K562 (cell line): ENCODE measurements around the gene FPGS. TPM values are rescaled to one million over a fixed set of nuclear protein-coding genes. Genes with fewer than 3 reads are reported as not detected.

Experiments used
- CXXC5 ChIP-seq: fragments of 250-450 bp; sonication (Bioruptor Pico); IDR thresholded peaks from 2 replicates; pipeline ENCODE4 v1.8.0; 2022; ENCODE audit warnings: inconsistent platforms, mild to moderate bottlenecking, moderate library complexity
- ELF4 ChIP-seq: fragments of 450-650 bp; formaldehyde crosslinking; IDR thresholded peaks from 2 replicates; pipeline ENCODE4 v1.4.0; 2022; ENCODE audit warnings: missing genetic modification characterization
- GABPB2 ChIP-seq: fragments of 250-450 bp; sonication (Bioruptor Pico); conservative IDR thresholded peaks from 2 replicates; pipeline ENCODE4 v1.5.1; 2021; ENCODE audit warnings: mild to moderate bottlenecking
- L3MBTL2 ChIP-seq: fragments of 450-650 bp; IDR thresholded peaks from 2 replicates; pipeline ENCODE4 v1.6.1; 2016; ENCODE audit warnings: mild to moderate bottlenecking, moderate library complexity
- LEF1 ChIP-seq: fragments of 450-650 bp; IDR thresholded peaks from 2 replicates; pipeline ENCODE4 v1.6.1; 2016; ENCODE audit warnings: mild to moderate bottlenecking
- MAFG ChIP-seq: fragments of 450-650 bp; conservative IDR thresholded peaks from 2 replicates; pipeline ENCODE4 v1.6.1; 2016; ENCODE audit warnings: missing genetic modification characterization, missing compliant biosample characterization
- MCM2 ChIP-seq: fragments of 450-650 bp; IDR thresholded peaks from 2 replicates; pipeline ENCODE4 v1.6.1; 2017; ENCODE audit warnings: low read depth, mild to moderate bottlenecking
- MECOM ChIP-seq: fragments of 250-450 bp; sonication (Bioruptor Pico); IDR thresholded peaks from 2 replicates; pipeline ENCODE4 v1.8.0; 2022; ENCODE audit warnings: inconsistent platforms
- MTA1 ChIP-seq: fragments of 450-650 bp; IDR thresholded peaks from 2 replicates; pipeline ENCODE4 v1.6.1; 2017; ENCODE audit warnings: borderline replicate concordance
- NFE2L1 ChIP-seq: fragments of 450-650 bp; IDR thresholded peaks from 2 replicates; pipeline ENCODE4 v1.6.1; 2016; ENCODE audit warnings: missing genetic modification characterization, low read depth, mild to moderate bottlenecking, missing compliant biosample characterization, moderate library complexity, borderline replicate concordance
- NRF1 ChIP-seq, 2 experiments: fragments of 450-650 bp; IDR thresholded peaks in 1 of 2; conservative IDR thresholded peaks in 1 of 2; 2 replicates each; pipeline ENCODE4 v1.6.1; 2014; ENCODE audit warnings: mild to moderate bottlenecking in 2 of 2
- POLR2A ChIP-seq: fragments of 450-650 bp; conservative IDR thresholded peaks from 2 replicates; pipeline ENCODE4 v1.6.1; 2016
- RB1 ChIP-seq: fragments of 450-650 bp; IDR thresholded peaks from 2 replicates; pipeline ENCODE4 v1.6.1; 2017; ENCODE audit warnings: low read depth, mild to moderate bottlenecking
- RBM14 ChIP-seq: fragments of 200-400 bp; formaldehyde crosslinking; IDR thresholded peaks from 2 replicates; pipeline ENCODE4 v1.6.1; 2018; ENCODE audit warnings: low read depth, mild to moderate bottlenecking, low read length, moderate library complexity, borderline replicate concordance; ENCODE audit not compliant: insufficient read depth
- RBM15 ChIP-seq: fragments of 200-400 bp; formaldehyde crosslinking; IDR thresholded peaks from 2 replicates; pipeline ENCODE4 v1.6.1; 2018; ENCODE audit warnings: mild to moderate bottlenecking, low read length, moderate library complexity; ENCODE audit not compliant: insufficient read depth
- RNF2 ChIP-seq: sonication (generic); IDR thresholded peaks from 2 replicates; pipeline ENCODE4 v1.6.1; 2016
- TEAD1 ChIP-seq, 2 experiments: fragments of 450-650 bp in 1 of 2; sonication (generic) in 1 of 2; formaldehyde crosslinking; IDR thresholded peaks; 2 replicates each; pipeline versions ENCODE4 v1.4.0 to v1.8.0; 2020 to 2022; ENCODE audit warnings: mild to moderate bottlenecking in 2 of 2, missing genetic modification reagents in 1 of 2
- XRCC5 ChIP-seq: fragments of 200-400 bp; formaldehyde crosslinking; IDR thresholded peaks from 2 replicates; pipeline ENCODE4 v1.6.1; 2017; ENCODE audit warnings: low read depth, mild to moderate bottlenecking, low read length
- ZNF507 ChIP-seq: conservative IDR thresholded peaks from 2 replicates; pipeline ENCODE4 v1.6.1; 2017; ENCODE audit warnings: missing genetic modification characterization, missing compliant biosample characterization
- ZNF561 ChIP-seq: fragments of 450-650 bp; formaldehyde crosslinking; conservative IDR thresholded peaks from 2 replicates; pipeline ENCODE4 v1.4.0; 2020; ENCODE audit warnings: mild to moderate bottlenecking, moderate library complexity
- polyA plus RNA-seq, 8 experiments: library from polyadenylated mRNA; depleted of rRNA in 4 of 8; stranded (reverse) in 5 of 8; unstranded in 3 of 8; fragments of >200 nt; fragmentation: Nextera tagmentation in 2 of 8; fragmentation: Illumina TruSeq in 1 of 8; extraction: Ambion mirVana in 2 of 8; extraction: Trizol in 1 of 8; gene quantifications; 2 replicates each; pipeline versions ENCODE4 v1.2.1 to v1.2.3, GENCODE V29; 2011 to 2014; ENCODE audit warnings: inconsistent platforms in 1 of 8, missing spikeins in 1 of 8
- total RNA-seq, 7 experiments: library from RNA; depleted of rRNA in 6 of 7; stranded (reverse); fragments of >200 nt in 6 of 7; fragmentation: Illumina TruSeq in 2 of 7; extraction: Trizol in 2 of 7; gene quantifications; 2 replicates each; pipeline versions ENCODE4 v1.2.1 to v1.2.3, GENCODE V29; 2011 to 2021; ENCODE audit warnings: low replicate concordance in 1 of 7
- TF ChIP-seq, protein P1 (sequence below): sonication (generic); formaldehyde crosslinking; IDR thresholded peaks from 2 replicates; pipeline ENCODE4 v1.8.0; 2023; ENCODE audit warnings: mild to moderate bottlenecking, missing genetic modification reagents
- TF ChIP-seq, protein P2 (sequence below): fragments of 250-450 bp; sonication (Bioruptor Pico); IDR thresholded peaks from 2 replicates; pipeline ENCODE4 v1.5.0; 2021; ENCODE audit warnings: mild to moderate bottlenecking, borderline replicate concordance
- TF ChIP-seq, protein P3 (sequence below): fragments of 450-650 bp; formaldehyde crosslinking; IDR thresholded peaks from 2 replicates; pipeline ENCODE4 v1.4.0; 2022; ENCODE audit warnings: missing genetic modification characterization

FPGS gene
- total and polyA plus RNA-seq, 9 of the 15 experiments (the other 6 are each of a cell fraction or from before 2014, with no cell fraction given), result 0.84 to 86.4 (median 59.2) TPM

DNA sequence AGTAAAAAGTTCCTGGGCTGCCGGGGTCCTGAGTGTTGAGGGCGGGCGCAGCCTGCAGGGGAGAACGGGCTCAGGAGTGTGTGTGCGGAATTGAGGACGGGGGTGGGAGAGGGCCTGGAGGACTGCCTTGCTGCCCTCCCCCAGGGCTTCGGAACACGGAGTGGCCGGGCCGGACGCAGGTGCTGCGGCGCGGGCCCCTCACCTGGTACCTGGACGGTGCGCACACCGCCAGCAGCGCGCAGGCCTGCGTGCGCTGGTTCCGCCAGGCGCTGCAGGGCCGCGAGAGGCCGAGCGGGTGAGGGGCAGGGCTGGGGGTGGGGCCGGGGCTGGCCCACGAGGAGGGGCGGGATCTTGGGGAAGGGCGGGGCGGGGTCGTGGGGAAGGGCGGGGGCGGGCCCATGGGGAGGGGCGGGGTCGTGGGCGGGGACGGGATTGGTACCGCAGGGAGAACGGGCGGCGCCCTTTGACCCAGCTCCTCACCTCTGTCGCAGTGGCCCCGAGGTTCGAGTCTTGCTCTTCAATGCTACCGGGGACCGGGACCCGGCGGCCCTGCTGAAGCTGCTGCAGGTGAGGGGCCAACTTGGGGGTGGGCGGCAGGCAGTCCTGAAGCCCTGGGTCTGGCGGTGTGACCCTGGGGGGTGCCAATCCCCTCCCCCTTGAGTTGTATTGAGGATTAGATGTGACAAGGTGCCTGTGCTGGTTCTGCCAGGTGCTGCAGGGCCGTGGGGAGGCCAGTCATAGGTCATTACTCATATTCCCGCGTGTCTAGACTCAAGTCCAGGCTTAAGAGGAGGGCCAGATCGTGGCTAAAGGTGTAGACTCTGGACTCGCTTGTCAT, 7.1 kb downstream of the FPGS start (continued):
- TF ChIP-seq NFE2L1 (no peak), XRCC5 (no peak), RNF2 (no peak), MAFG (no peak), CXXC5 (peak; percentile 56; the same call in 1 of the 2 replicates), POLR2A (no peak), RBM15 (no peak), ELF4 (CRISPR knock-in tag) (no peak), ZNF507 (tag) (no peak), MCM2 (no peak), RBM14 (no peak), LEF1 (no peak), RB1 (no peak), TEAD1 (CRISPR knock-in tag; IDR thresholded peaks at IDR 0.05) (no peak), GABPB2 (CRISPR knock-in tag) (no peak), ZNF561 (CRISPR knock-in tag) (no peak), MECOM (CRISPR knock-in tag) (no peak), L3MBTL2 (no peak), MTA1 (no peak), NRF1 (conservative IDR thresholded peaks at IDR 0.05 in 1 of 2, IDR thresholded peaks at IDR 0.05 in 1 of 2) (peak; percentile 77 to 82)
- TF ChIP-seq, protein P1, sequence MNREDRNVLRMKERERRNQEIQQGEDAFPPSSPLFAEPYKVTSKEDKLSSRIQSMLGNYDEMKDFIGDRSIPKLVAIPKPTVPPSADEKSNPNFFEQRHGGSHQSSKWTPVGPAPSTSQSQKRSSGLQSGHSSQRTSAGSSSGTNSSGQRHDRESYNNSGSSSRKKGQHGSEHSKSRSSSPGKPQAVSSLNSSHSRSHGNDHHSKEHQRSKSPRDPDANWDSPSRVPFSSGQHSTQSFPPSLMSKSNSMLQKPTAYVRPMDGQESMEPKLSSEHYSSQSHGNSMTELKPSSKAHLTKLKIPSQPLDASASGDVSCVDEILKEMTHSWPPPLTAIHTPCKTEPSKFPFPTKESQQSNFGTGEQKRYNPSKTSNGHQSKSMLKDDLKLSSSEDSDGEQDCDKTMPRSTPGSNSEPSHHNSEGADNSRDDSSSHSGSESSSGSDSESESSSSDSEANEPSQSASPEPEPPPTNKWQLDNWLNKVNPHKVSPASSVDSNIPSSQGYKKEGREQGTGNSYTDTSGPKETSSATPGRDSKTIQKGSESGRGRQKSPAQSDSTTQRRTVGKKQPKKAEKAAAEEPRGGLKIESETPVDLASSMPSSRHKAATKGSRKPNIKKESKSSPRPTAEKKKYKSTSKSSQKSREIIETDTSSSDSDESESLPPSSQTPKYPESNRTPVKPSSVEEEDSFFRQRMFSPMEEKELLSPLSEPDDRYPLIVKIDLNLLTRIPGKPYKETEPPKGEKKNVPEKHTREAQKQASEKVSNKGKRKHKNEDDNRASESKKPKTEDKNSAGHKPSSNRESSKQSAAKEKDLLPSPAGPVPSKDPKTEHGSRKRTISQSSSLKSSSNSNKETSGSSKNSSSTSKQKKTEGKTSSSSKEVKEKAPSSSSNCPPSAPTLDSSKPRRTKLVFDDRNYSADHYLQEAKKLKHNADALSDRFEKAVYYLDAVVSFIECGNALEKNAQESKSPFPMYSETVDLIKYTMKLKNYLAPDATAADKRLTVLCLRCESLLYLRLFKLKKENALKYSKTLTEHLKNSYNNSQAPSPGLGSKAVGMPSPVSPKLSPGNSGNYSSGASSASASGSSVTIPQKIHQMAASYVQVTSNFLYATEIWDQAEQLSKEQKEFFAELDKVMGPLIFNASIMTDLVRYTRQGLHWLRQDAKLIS (CRISPR knock-in tag), result no peak
- TF ChIP-seq, protein P2, sequence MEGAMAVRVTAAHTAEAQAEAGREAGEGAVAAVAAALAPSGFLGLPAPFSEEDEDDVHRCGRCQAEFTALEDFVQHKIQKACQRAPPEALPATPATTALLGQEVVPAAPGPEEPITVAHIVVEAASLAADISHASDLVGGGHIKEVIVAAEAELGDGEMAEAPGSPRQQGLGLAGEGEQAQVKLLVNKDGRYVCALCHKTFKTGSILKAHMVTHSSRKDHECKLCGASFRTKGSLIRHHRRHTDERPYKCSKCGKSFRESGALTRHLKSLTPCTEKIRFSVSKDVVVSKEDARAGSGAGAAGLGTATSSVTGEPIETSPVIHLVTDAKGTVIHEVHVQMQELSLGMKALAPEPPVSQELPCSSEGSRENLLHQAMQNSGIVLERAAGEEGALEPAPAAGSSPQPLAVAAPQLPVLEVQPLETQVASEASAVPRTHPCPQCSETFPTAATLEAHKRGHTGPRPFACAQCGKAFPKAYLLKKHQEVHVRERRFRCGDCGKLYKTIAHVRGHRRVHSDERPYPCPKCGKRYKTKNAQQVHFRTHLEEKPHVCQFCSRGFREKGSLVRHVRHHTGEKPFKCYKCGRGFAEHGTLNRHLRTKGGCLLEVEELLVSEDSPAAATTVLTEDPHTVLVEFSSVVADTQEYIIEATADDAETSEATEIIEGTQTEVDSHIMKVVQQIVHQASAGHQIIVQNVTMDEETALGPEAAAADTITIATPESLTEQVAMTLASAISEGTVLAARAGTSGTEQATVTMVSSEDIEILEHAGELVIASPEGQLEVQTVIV (CRISPR knock-in tag), result no peak
- TF ChIP-seq, protein P3, sequence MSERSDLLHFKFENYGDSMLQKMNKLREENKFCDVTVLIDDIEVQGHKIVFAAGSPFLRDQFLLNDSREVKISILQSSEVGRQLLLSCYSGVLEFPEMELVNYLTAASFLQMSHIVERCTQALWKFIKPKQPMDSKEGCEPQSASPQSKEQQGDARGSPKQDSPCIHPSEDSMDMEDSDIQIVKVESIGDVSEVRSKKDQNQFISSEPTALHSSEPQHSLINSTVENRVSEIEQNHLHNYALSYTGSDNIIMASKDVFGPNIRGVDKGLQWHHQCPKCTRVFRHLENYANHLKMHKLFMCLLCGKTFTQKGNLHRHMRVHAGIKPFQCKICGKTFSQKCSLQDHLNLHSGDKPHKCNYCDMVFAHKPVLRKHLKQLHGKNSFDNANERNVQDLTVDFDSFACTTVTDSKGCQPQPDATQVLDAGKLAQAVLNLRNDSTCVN (CRISPR knock-in tag), result no peak
